Cardiac fibroblast (primary cell): ENCODE measurements around the gene CD164.
A peak's percentile ranks its signal among the peaks of the same experiment; 100 is the strongest.

Source experiments
- DNase-seq, 2 donors: peaks; one replicate each; pipeline versions ENCODE4 v3.0.0 to v3.0.0-alpha.2; 2010; ENCODE audit warnings: low read depth in 2 of 2
- H3K4me3 ChIP-seq, 2 donors: replicated peaks in 1 of 2; 1 replicate in 1 of 2; 2 replicates in 1 of 2; pipeline ENCODE4 v1.5.1; 2011; ENCODE audit warnings: low read depth in 2 of 2, low read length in 2 of 2, mild to moderate bottlenecking in 2 of 2, moderate library complexity in 1 of 2
- CTCF ChIP-seq: IDR thresholded peaks from one replicate; pipeline ENCODE4 v1.5.1; 2011; ENCODE audit warnings: low read depth, mild to moderate bottlenecking, low read length, inconsistent platforms

CD164 gene

GRCh38 chr6:109379711-109380110, 2.6 kb downstream of the CD164 start:
- peak in 1 of 2 donors; percentile 49 for DNase-seq
- no peak for TF ChIP-seq CTCF
- H3K4me3 ChIP-seq, result peak overlapping the region; percentile 92 to 98

GRCh38 chr6:109377717-109378116, 4.5 kb downstream of the CD164 start:
- no peak overlapping the region for H3K4me3 ChIP-seq
- no peak for TF ChIP-seq CTCF
- DNase-seq, result no peak

- no peak for DNase-seq
- TF ChIP-seq CTCF, result no peak
- H3K4me3 ChIP-seq, result no peak overlapping the region
Measured at GRCh38 chr6:109374326-109374892, 7.9 kb downstream of the CD164 start.

GRCh38 chr6:109373762-109374161, 8.5 kb downstream of the CD164 start:
- no peak for TF ChIP-seq CTCF
- DNase-seq, result no peak
- no peak overlapping the region for H3K4me3 ChIP-seq

- TF ChIP-seq CTCF, result no peak
- no peak for DNase-seq
- H3K4me3 ChIP-seq, result no peak overlapping the region
Measured at GRCh38 chr6:109373331-109373730, 8.9 kb downstream of the CD164 start.

GRCh38 chr6:109372130-109372529, 10.1 kb downstream of the CD164 start:
- no peak overlapping the region for H3K4me3 ChIP-seq
- peak in 1 of 2 donors; percentile 35 for DNase-seq
- TF ChIP-seq CTCF, result no peak

- no peak overlapping the region for H3K4me3 ChIP-seq
- no peak for TF ChIP-seq CTCF
Measured at GRCh38 chr6:109370792-109371191, 11.5 kb downstream of the CD164 start.

More at GRCh38 chr6:109370792-109371191, 11.5 kb downstream of the CD164 start:
- no peak for DNase-seq
